ENCODE data around the gene AKT1S1.

Gene AKT1S1

GRCh38 chr19:49882643-49883042 is 5.5 kb upstream of the AKT1S1 start:
- FAIRE-seq = no peak

GRCh38 chr19:49881672-49882394 is 4.7 kb upstream of the AKT1S1 start:
- FAIRE-seq = no peak

GRCh38 chr19:49881186-49881585 is 4.0 kb upstream of the AKT1S1 start:
- FAIRE-seq = no peak

- no peak for FAIRE-seq
Observed at GRCh38 chr19:49880162-49880869, 3.2 kb upstream of the AKT1S1 start.

- FAIRE-seq = no peak
Observed at GRCh38 chr19:49879243-49879963, 2.2 kb upstream of the AKT1S1 start.

GRCh38 chr19:49878744-49879070 is 1.6 kb upstream of the AKT1S1 start:
- no peak for FAIRE-seq

- FAIRE-seq = peak; percentile 26
Observed at GRCh38 chr19:49877879-49878743, 956 bp upstream of the AKT1S1 start.

GRCh38 chr19:49876422-49877019 is 634 bp downstream of the AKT1S1 start:
- FAIRE-seq = peak; percentile 97

GRCh38 chr19:49875857-49876421 is 1.2 kb downstream of the AKT1S1 start:
- FAIRE-seq = no peak

GRCh38 chr19:49875177-49875576 is 2.0 kb downstream of the AKT1S1 start:
- FAIRE-seq = no peak

- no peak for FAIRE-seq
Observed at GRCh38 chr19:49874503-49875157, 2.5 kb downstream of the AKT1S1 start.

GRCh38 chr19:49873834-49874233 is 3.3 kb downstream of the AKT1S1 start:
- FAIRE-seq = no peak

- no peak for FAIRE-seq
Observed at GRCh38 chr19:49873129-49873521, 4.0 kb downstream of the AKT1S1 start.

GRCh38 chr19:49872245-49873128 is 4.7 kb downstream of the AKT1S1 start:
- FAIRE-seq = no peak

GRCh38 chr19:49871349-49871985 is 5.7 kb downstream of the AKT1S1 start:
- no peak for FAIRE-seq

GRCh38 chr19:49870309-49870901 is 6.8 kb downstream of the AKT1S1 start:
- no peak for FAIRE-seq

GRCh38 chr19:49869484-49870308 is 7.5 kb downstream of the AKT1S1 start:
- FAIRE-seq = peak; percentile 100

GRCh38 chr19:49869009-49869483 is 8.1 kb downstream of the AKT1S1 start:
- FAIRE-seq = no peak
